Measurements from ENCODE around the gene LSP1. TPM values are rescaled to one million over a fixed set of nuclear protein-coding genes. Genes with fewer than 3 reads are reported as not detected.

LSP1 gene
- total and polyA plus RNA-seq, 2 donors from 2014 or later, result 8.4 to 26.1 TPM

- no peak for TF ChIP-seq CTCF (IDR thresholded peaks at IDR 0.05; ENCODE audit: borderline replicate concordance, extremely low read depth, insufficient read depth)
- Histone ChIP-seq H3K36me3 (ENCODE audit: control insufficient read depth in 2 of 3, insufficient read depth in 3 of 3, low read length in 3 of 3) (no peaks in the 10 kb centered on the region), H3K9ac (ENCODE audit: low read length in 3 of 3) (no peak overlapping the region), H3K4me3 (ENCODE audit: low read length in 3 of 3) (no peak overlapping the region), H3K9me3 (ENCODE audit: control insufficient read depth in 2 of 3, insufficient read depth in 1 of 3, low read length in 3 of 3) (no peaks in the 10 kb centered on the region), H3K4me1 (ENCODE audit: control insufficient read depth in 2 of 3, insufficient read depth in 2 of 3, low read depth in 1 of 3, low read length in 3 of 3) (peaks cover 3 to 12% (median 4%) of the 10 kb centered on the region in 3 donors), H3K27ac (ENCODE audit: low read depth in 2 of 2, low read length in 2 of 2) (peak overlapping the region in 1 of 2 donors; percentile 48), H3K27me3 (ENCODE audit: control insufficient read depth, insufficient read depth, low read length) (peaks cover 2% of the 10 kb centered on the region)
- peak in 1 of 5 donors; percentile 74 for DNase-seq
- FAIRE-seq, result no peak
- intact Hi-C loops (cut with DNase I), result no loop called here
Observed at GRCh38 chr11:1843796-1844195, 9.1 kb upstream of the LSP1 start.

DNA sequence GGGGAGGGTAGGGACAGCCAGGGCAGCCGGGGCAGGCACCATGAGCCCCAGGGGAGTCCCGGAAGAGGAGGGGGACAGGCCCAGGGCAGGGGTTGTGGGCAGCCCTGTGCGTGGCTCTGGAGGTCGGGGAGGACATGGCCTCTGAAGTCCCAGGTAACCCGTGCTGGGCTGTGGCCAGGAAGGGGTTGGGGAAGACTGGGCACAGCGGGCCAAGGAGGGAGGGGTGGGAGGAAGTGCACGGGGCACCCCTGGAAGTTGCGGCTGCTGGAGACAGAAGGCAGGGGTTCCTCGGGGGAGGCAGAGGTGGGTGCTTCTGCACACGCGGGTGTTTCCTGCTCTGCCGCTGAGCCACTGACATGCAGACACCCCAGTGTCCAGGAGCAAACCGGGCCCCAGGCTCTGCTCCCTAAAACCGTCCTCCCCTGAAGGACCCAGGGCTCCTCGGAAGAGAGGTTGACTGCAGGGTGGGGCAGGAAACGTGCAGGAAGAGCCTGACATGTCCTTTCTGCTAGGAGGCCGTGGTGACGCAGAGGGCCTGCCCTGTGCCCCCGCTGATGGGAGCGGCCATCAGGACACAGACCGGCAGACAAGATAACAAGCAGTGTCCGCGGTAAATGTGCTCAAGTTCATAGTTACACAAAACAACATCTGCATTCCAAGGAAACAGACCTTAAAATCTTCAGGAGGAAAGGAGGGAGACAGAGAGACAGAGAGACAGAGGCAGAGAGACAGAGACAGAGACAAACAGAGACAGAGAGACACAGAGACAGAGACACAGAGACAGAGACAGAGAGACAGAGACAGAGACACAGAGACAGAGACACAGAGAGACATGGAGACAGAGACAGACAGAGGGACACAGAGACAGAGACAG, 8.4 kb upstream of the LSP1 start:
- FAIRE-seq, result no peak
- H3K27ac ChIP-seq (ENCODE audit: low read depth in 2 of 2, low read length in 2 of 2), result peak overlapping the region in 1 of 2 donors; percentile 54
- H3K4me1 ChIP-seq (ENCODE audit: control insufficient read depth in 2 of 3, insufficient read depth in 2 of 3, low read depth in 1 of 3, low read length in 3 of 3), result peaks cover 3 to 12% (median 4%) of the 10 kb centered on the region in 3 donors
- TF ChIP-seq CTCF (IDR thresholded peaks at IDR 0.05; ENCODE audit: borderline replicate concordance, extremely low read depth, insufficient read depth), result no peak
- H3K9ac ChIP-seq (ENCODE audit: low read length in 3 of 3), result no peak overlapping the region
- DNase-seq, result peak in 4 of 5 donors; percentile 59 to 85 (median 74)
- H3K36me3 ChIP-seq (ENCODE audit: control insufficient read depth in 2 of 3, insufficient read depth in 3 of 3, low read length in 3 of 3), result no peaks in the 10 kb centered on the region
- H3K27me3 ChIP-seq (ENCODE audit: control insufficient read depth, insufficient read depth, low read length), result peaks cover 2% of the 10 kb centered on the region
- H3K9me3 ChIP-seq (ENCODE audit: control insufficient read depth in 2 of 3, insufficient read depth in 1 of 3, low read length in 3 of 3), result no peaks in the 10 kb centered on the region
- H3K4me3 ChIP-seq (ENCODE audit: low read length in 3 of 3), result no peak overlapping the region
- intact Hi-C loops (cut with DNase I), result no loop called here

- intact Hi-C loops (cut with DNase I), result no loop called here
- Histone ChIP-seq H3K27ac (ENCODE audit: low read depth in 2 of 2, low read length in 2 of 2) (peak overlapping the region in 1 of 2 donors; percentile 54), H3K36me3 (ENCODE audit: control insufficient read depth in 2 of 3, insufficient read depth in 3 of 3, low read length in 3 of 3) (no peaks in the 10 kb centered on the region), H3K9me3 (ENCODE audit: control insufficient read depth in 2 of 3, insufficient read depth in 1 of 3, low read length in 3 of 3) (no peaks in the 10 kb centered on the region), H3K9ac (ENCODE audit: low read length in 3 of 3) (no peak overlapping the region), H3K4me1 (ENCODE audit: control insufficient read depth in 2 of 3, insufficient read depth in 2 of 3, low read depth in 1 of 3, low read length in 3 of 3) (peaks cover 3 to 10% (median 4%) of the 10 kb centered on the region in 3 donors), H3K27me3 (ENCODE audit: control insufficient read depth, insufficient read depth, low read length) (peaks cover 2% of the 10 kb centered on the region), H3K4me3 (ENCODE audit: low read length in 3 of 3) (no peak overlapping the region)
- TF ChIP-seq CTCF (IDR thresholded peaks at IDR 0.05; ENCODE audit: borderline replicate concordance, extremely low read depth, insufficient read depth), result no peak
- DNase-seq (no peak), FAIRE-seq (no peak)
Observed at GRCh38 chr11:1845095-1845429, 7.8 kb upstream of the LSP1 start.
